Central memory CD4-positive, alpha-beta T cell (primary cell): ENCODE measurements around the gene SPATS2L.

Experiments
- DNase-seq: peaks from one replicate; pipeline ENCODE4 v3.0.0; 2022

Gene SPATS2L

GRCh38 chr2:200418399-200418798 is 111.9 kb downstream of the SPATS2L start:
- no peak for DNase-seq

- no peak for DNase-seq
Measured at GRCh38 chr2:200419325-200419724, 112.8 kb downstream of the SPATS2L start.

- no peak for DNase-seq
Measured at GRCh38 chr2:200421270-200421669, 114.8 kb downstream of the SPATS2L start.

- no peak for DNase-seq
Measured at GRCh38 chr2:200422071-200422470, 115.6 kb downstream of the SPATS2L start.

DNA sequence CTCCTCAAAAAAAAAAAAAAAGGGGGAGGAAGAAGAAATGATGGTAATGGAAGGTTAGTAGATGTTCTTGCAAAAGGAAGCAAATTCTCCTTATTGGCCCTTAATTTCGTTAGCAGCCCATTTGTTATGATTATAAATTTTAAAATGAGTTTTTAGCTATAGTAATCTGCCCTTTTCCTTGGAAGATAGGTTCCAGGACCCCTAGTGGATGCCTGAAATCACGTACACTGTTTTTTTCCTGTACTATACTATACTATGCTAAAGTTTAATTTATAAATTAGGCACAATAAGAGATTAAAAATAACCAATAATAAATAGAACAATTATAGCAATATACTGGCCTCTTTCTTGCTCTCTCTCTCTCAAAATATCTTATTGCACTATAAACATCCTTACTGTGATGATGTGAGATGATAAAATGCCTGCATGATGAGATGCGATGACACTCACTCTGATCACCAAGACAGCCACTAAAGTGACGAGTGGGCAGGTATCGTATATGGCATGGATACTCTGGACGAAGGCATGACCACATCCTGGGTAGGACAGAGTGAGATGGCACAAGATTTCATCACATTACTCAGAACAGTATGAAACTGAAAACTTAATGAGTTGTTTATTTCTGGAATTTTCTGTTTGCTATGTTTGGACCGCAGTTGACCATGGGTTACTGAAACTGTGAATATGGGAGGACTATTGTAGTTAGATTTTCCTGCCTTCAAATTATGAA is 116.2 kb downstream of the SPATS2L start:
- no peak for DNase-seq

DNA sequence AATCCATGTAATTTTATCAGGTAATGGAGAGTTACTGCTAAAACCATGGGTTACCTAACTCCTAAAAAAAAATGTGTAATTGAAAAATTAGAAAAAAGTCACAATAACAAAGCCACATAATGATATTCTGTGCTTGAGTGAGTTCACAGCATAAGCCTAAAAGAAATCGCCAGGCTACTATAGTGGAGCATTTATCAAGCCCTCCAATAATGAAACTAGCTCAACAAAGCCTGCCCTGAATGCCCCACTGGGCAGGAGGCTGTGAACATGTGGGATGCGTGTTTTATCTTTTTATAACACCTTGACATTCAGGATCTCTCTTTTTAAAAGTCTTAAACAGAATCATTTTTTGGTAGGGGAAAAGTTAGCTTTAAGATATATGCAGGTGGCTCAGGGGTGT is 117.0 kb downstream of the SPATS2L start:
- no peak for DNase-seq

GRCh38 chr2:200425026-200425821 is 118.7 kb downstream of the SPATS2L start:
- no peak for DNase-seq

DNA sequence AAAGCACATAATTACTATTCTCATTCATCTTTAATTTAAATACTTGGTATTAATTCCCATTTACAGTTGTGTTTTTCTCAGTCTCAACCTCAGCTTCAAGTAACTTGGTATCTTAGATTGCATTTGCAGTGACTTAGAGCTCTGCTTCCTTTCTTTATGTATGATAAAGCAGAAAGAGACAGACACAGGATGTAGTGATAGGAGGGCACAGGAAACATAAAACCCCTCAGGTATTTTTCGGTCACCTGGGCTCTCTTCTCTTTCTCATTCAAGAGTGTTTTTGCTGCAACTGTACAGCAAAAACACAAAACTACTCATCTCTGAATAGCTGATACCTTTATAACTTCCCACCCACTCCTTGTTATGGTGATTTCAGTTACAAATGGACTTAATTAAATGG is 120.3 kb downstream of the SPATS2L start:
- DNase-seq = no peak

GRCh38 chr2:200428961-200429665 is 122.6 kb downstream of the SPATS2L start:
- no peak for DNase-seq

GRCh38 chr2:200430017-200430416 is 123.5 kb downstream of the SPATS2L start:
- no peak for DNase-seq

GRCh38 chr2:200431996-200432705 is 125.7 kb downstream of the SPATS2L start:
- DNase-seq = no peak

GRCh38 chr2:200435379-200435778 is 128.9 kb downstream of the SPATS2L start:
- DNase-seq = no peak

DNA sequence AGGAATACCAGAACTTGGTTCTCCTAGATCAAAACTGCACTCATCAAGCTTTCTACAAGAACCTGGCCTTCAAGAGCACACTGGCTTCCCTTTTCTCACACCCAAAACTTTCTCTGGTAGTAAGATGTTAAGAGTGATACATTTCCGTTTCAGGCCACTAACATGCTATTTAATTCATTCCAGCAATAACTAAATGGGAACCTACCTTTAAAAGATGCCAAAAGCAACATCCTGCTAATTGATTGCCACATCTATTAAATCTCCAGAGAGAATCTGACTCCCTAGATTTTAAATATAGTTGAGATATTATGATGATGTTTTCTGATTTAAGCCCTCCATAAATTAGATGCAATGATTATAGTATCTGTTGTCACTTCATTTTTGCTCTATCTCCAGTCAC is 131.8 kb downstream of the SPATS2L start:
- no peak for DNase-seq

- DNase-seq = no peak
Measured at GRCh38 chr2:200438846-200439245, 132.4 kb downstream of the SPATS2L start.

DNA sequence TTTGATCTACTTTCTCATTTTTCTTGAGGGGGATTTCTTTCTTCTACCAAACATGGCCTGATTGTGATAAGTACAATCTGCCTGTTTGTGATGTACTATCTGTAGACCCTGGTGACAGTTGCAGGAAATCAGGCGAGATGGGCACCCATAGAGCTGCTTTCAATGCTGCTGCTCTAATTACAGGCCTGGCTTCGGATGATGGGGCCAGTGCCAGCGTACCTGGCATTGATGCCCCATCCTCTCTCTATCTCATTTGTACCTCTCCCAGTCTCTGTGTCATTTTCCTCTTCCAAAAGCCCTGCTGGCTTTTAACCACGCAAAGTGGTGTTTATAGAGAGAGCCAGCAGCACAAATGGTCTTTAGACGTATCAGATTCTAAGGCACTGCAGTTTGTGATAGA is 133.5 kb downstream of the SPATS2L start:
- DNase-seq = no peak

GRCh38 chr2:200442471-200442870 is 136.0 kb downstream of the SPATS2L start:
- DNase-seq = no peak

GRCh38 chr2:200443376-200443775 is 136.9 kb downstream of the SPATS2L start:
- DNase-seq = no peak

DNA sequence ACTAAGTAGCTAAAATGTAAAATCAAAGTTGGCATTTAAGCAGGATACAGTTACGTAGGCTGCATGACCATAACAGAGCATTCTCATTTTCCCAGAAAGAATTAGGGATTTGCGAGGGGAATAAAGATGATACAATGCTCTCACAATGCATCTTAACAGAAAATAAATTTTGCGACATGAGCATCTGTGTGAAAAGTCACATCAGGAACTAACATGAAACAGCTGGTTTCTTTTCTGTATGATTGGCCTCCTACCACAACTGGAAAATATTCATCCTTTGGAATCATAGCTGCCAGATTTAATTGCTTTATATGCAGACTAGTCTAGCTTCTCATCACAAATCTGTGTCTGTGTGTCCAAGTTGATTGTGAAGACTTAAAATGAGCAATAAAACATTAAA is 137.4 kb downstream of the SPATS2L start:
- DNase-seq = no peak

GRCh38 chr2:200444530-200444929 is 138.0 kb downstream of the SPATS2L start:
- no peak for DNase-seq

GRCh38 chr2:200445284-200445683 is 138.8 kb downstream of the SPATS2L start:
- no peak for DNase-seq

DNA sequence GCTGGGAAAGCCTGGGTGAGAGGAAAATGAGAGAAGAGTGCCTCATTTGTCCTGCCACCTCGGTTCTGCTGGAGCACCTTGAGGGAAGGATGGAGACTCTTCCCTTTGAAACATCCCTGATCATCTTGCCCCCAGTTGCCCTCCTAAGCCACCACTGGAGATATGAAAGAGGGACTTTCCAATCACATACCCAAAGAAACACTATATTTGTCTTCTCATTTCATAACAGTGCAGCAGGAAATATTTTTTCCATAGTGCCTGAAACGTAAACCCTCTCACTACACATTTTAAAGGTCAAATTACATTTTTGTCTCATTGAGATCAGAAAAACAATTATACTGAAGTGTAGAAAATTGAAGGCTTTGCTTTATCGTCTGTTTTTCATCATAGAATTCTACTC is 140.1 kb downstream of the SPATS2L start:
- DNase-seq = no peak

- DNase-seq = no peak
Measured at GRCh38 chr2:200447139-200447855, 140.8 kb downstream of the SPATS2L start.
